Prostate gland (tissue), 2 donors: ENCODE data around the gene MPHOSPH10.

Experiments
- CTCF ChIP-seq, 4 experiments: fragments of 200-600 bp in 2 of 4; fragments of 450-650 bp in 2 of 4; sonication (generic) in 2 of 4; IDR thresholded peaks; 1 replicate in 3 of 4; 2 replicates in 1 of 4; pipeline ENCODE4 v1.5.1; 2016 to 2019; ENCODE audit warnings: antibody characterized with exemption in 4 of 4, mild to moderate bottlenecking in 2 of 4, moderate library complexity in 2 of 4
- POLR2A ChIP-seq: fragments of 450-650 bp; IDR thresholded peaks from one replicate; pipeline ENCODE4 v1.6.1; 2016; ENCODE audit warnings: antibody characterized with exemption, mild to moderate bottlenecking
- POLR2AphosphoS5 ChIP-seq: sonication (generic); formaldehyde crosslinking; IDR thresholded peaks from one replicate; pipeline ENCODE4 v1.6.1; 2017; ENCODE audit warnings: antibody characterized with exemption

GRCh38 chr2:71125506-71126294 is 4.7 kb upstream of the MPHOSPH10 start:
- no peak for TF ChIP-seq CTCF (IDR thresholded peaks at IDR 0.05)
- TF ChIP-seq POLR2A: no peak
- TF ChIP-seq POLR2AphosphoS5: no peak
